H1 (cell line): ENCODE data around the gene NABP1. TPM values are rescaled to one million over a fixed set of nuclear protein-coding genes. Genes with fewer than 3 reads are reported as not detected.

Experiments used
- CTCF ChIA-PET: fragments of 300-600 bp; sonication (Branson Sonifier 250); formaldehyde crosslinking; loops from one replicate; lab custom pipeline; 2021; ENCODE audit not compliant: partially characterized antibody; lab: Charles Lee
- POLR2A ChIA-PET: fragments of 300-600 bp; sonication (Branson Sonifier 250); formaldehyde crosslinking; loops from one replicate; lab custom pipeline; 2021; ENCODE audit warnings: inconsistent platforms; ENCODE audit not compliant: partially characterized antibody; lab: Charles Lee
- DNase-seq, 2 experiments: peaks; one replicate each; pipeline versions ENCODE4 v3.0.0 to v3.0.0-alpha.2; 2010 to 2022; ENCODE audit warnings: low spot score in 2 of 2, low read depth in 1 of 2, mixed read lengths in 1 of 2
- FAIRE-seq: peaks from 2 replicates; lab custom pipeline; 2011; peaks lifted over from hg19 to GRCh38; lab: Jason Lieb, UNC
- H2AFZ ChIP-seq: 2 replicates; pipeline ENCODE4 v1.8.1; 2012; ENCODE audit warnings: low read length, inconsistent platforms
- H2AK5ac ChIP-seq: 2 replicates; pipeline ENCODE4 v1.6.1; 2013; ENCODE audit warnings: low read depth, low read length
- H2BK120ac ChIP-seq: replicated peaks from 2 replicates; pipeline ENCODE3; 2013; ENCODE audit warnings: low read depth, low read length, inconsistent platforms
- H2BK12ac ChIP-seq: 2 replicates; pipeline ENCODE4 v1.6.1; 2013; ENCODE audit warnings: low read depth, low read length
- H2BK15ac ChIP-seq: 2 replicates; pipeline ENCODE4 v1.6.1; 2013; ENCODE audit warnings: low read length
- H2BK20ac ChIP-seq: 2 replicates; pipeline ENCODE4 v1.6.1; 2013; ENCODE audit warnings: low read length
- H2BK5ac ChIP-seq: 2 replicates; pipeline ENCODE4 v1.6.1; 2013; ENCODE audit warnings: low read depth, low read length
- H3K14ac ChIP-seq: 2 replicates; pipeline ENCODE4 v1.6.1; 2013; ENCODE audit warnings: inconsistent platforms; ENCODE audit not compliant: insufficient read length
- H3K18ac ChIP-seq: 2 replicates; pipeline ENCODE4 v1.6.1; 2013; ENCODE audit warnings: low read length; ENCODE audit errors: extremely low read depth
- H3K23ac ChIP-seq: 2 replicates; pipeline ENCODE4 v1.6.1; 2013; ENCODE audit warnings: inconsistent platforms; ENCODE audit not compliant: insufficient read length
- H3K23me2 ChIP-seq: 2 replicates; pipeline ENCODE4 v1.6.1; 2013; ENCODE audit warnings: low read depth, low read length
- H3K27ac ChIP-seq: 2 replicates; pipeline ENCODE4 v1.6.1; 2011; ENCODE audit warnings: low read depth, low read length, inconsistent platforms
- H3K27me3 ChIP-seq, 4 experiments: replicated peaks in 1 of 4; 1 replicate in 1 of 4; 2 replicates in 3 of 4; pipeline versions ENCODE4 v1.6.1 to v1.8.1; 2011 to 2013; ENCODE audit warnings: low read length in 3 of 4, mild to moderate bottlenecking in 3 of 4, inconsistent platforms in 2 of 4, mixed read lengths in 2 of 4, moderate library complexity in 1 of 4; ENCODE audit not compliant: control insufficient read depth in 3 of 4, insufficient read depth in 3 of 4; ENCODE audit errors: extremely low read depth in 1 of 4
- H3K36me3 ChIP-seq, 4 experiments: 2 replicates each; pipeline versions ENCODE4 v1.6.1 to v1.8.1; 2011 to 2013; ENCODE audit warnings: mild to moderate bottlenecking in 4 of 4, low read length in 3 of 4, moderate library complexity in 2 of 4, control low read depth in 1 of 4, inconsistent platforms in 1 of 4; ENCODE audit not compliant: insufficient read depth in 4 of 4, control insufficient read depth in 2 of 4
- H3K4ac ChIP-seq: replicated peaks from 2 replicates; pipeline ENCODE3; 2013; ENCODE audit warnings: low read length, low read depth, mixed read lengths, inconsistent platforms; ENCODE audit not compliant: insufficient read length
- H3K4me1 ChIP-seq, 4 experiments: replicated peaks in 1 of 4; 1 replicate in 1 of 4; 2 replicates in 3 of 4; pipeline versions ENCODE4 v1.6.1 to v1.8.1; 2011 to 2013; ENCODE audit warnings: low read length in 3 of 4, inconsistent platforms in 2 of 4, mixed read lengths in 1 of 4; ENCODE audit not compliant: insufficient read depth in 4 of 4, control insufficient read depth in 3 of 4
- H3K4me2 ChIP-seq, 2 experiments: 2 replicates each; pipeline versions ENCODE4 v1.6.1 to v1.8.1; 2011 to 2013; ENCODE audit warnings: low read depth in 2 of 2, low read length in 2 of 2, control low read depth in 1 of 2, inconsistent platforms in 1 of 2, mild to moderate bottlenecking in 1 of 2; ENCODE audit not compliant: insufficient read depth in 1 of 2
- H3K4me3 ChIP-seq, 4 experiments: fragments of 200-600, 300-600 bp in 1 of 4; sonication (generic), shearing (Covaris generic), sonication (Bioruptor Twin) in 1 of 4; 2 replicates each; pipeline versions ENCODE4 v1.5.1 to v1.8.1; 2011 to 2016; ENCODE audit warnings: low read length in 4 of 4, low read depth in 3 of 4, control low read depth in 2 of 4, inconsistent platforms in 2 of 4, mild to moderate bottlenecking in 2 of 4, mixed read lengths in 1 of 4, moderate library complexity in 1 of 4; ENCODE audit not compliant: insufficient read depth in 2 of 4; ENCODE audit errors: extremely low read depth in 1 of 4
- H3K56ac ChIP-seq: replicated peaks from 2 replicates; pipeline ENCODE3; 2013; ENCODE audit warnings: low read depth, mild to moderate bottlenecking, mixed read lengths, low read length, inconsistent platforms; ENCODE audit not compliant: insufficient read length
- H3K79me1 ChIP-seq: 2 replicates; pipeline ENCODE4 v1.6.1; 2013; ENCODE audit warnings: low read depth, low read length, control low read depth
- H3K79me2 ChIP-seq, 2 experiments: 2 replicates each; pipeline versions ENCODE4 v1.6.1 to v1.8.1; 2012 to 2013; ENCODE audit warnings: low read length in 2 of 2, mild to moderate bottlenecking in 2 of 2, inconsistent platforms in 1 of 2; ENCODE audit not compliant: insufficient read depth in 2 of 2, control insufficient read depth in 1 of 2
- H3K9ac ChIP-seq, 4 experiments: replicated peaks in 1 of 4; 1 replicate in 1 of 4; 2 replicates in 3 of 4; pipeline versions ENCODE4 v1.6.1 to v1.8.1; 2011 to 2013; ENCODE audit warnings: low read depth in 3 of 4, low read length in 3 of 4, control low read depth in 2 of 4, mild to moderate bottlenecking in 2 of 4, moderate library complexity in 2 of 4, inconsistent platforms in 1 of 4; ENCODE audit errors: extremely low read depth in 1 of 4
- H3K9me3 ChIP-seq, 2 experiments: 2 replicates each; pipeline versions ENCODE4 v1.6.1 to v1.8.1; 2012 to 2013; ENCODE audit warnings: mild to moderate bottlenecking in 2 of 2, moderate library complexity in 2 of 2, control low read depth in 1 of 2, inconsistent platforms in 1 of 2, low read depth in 1 of 2, low read length in 1 of 2, mixed read lengths in 1 of 2; ENCODE audit not compliant: insufficient read depth in 2 of 2
- H4K20me1 ChIP-seq, 2 experiments: replicated peaks in 1 of 2; 2 replicates each; pipeline versions ENCODE3 to v1.8.1; 2011 to 2013; ENCODE audit warnings: inconsistent platforms in 2 of 2, low read length in 2 of 2, mild to moderate bottlenecking in 1 of 2; ENCODE audit not compliant: insufficient read depth in 2 of 2, control insufficient read depth in 1 of 2
- H4K5ac ChIP-seq: 2 replicates; pipeline ENCODE4 v1.6.1; 2013; ENCODE audit warnings: low read length, low read depth, mixed read lengths, inconsistent platforms; ENCODE audit not compliant: insufficient read length
- H4K8ac ChIP-seq: 2 replicates; pipeline ENCODE4 v1.8.0; 2013; ENCODE audit warnings: mild to moderate bottlenecking, moderate library complexity, low read length, inconsistent platforms; ENCODE audit not compliant: insufficient read depth; ENCODE audit errors: extremely low read depth
- H4K91ac ChIP-seq: replicated peaks from 2 replicates; pipeline ENCODE3; 2013; ENCODE audit warnings: low read length, mixed read lengths, inconsistent platforms; ENCODE audit not compliant: insufficient read length
- BACH1 ChIP-seq: IDR thresholded peaks from 2 replicates; pipeline ENCODE4 v1.6.1; 2012; ENCODE audit warnings: low read length, improper control_type of control experiment
- CHD2 ChIP-seq: IDR thresholded peaks from 2 replicates; pipeline ENCODE4 v1.6.1; 2012; ENCODE audit warnings: low read length, improper control_type of control experiment
- EGR1 ChIP-seq: IDR thresholded peaks from 2 replicates; pipeline ENCODE4 v1.6.1; 2011; ENCODE audit warnings: low read depth, low read length, borderline replicate concordance
- PHF8 ChIP-seq: fragments of 200-600 bp; sonication (generic); conservative IDR thresholded peaks from 2 replicates; pipeline ENCODE4 v1.7.1; 2012; ENCODE audit warnings: low read depth, mild to moderate bottlenecking, inconsistent platforms, low read length, moderate library complexity
- RFX5 ChIP-seq: IDR thresholded peaks from 2 replicates; pipeline ENCODE4 v1.6.1; 2011; ENCODE audit warnings: low read depth, low read length, improper control_type of control experiment, borderline replicate concordance
- RXRA ChIP-seq: IDR thresholded peaks from 2 replicates; pipeline ENCODE4 v1.6.1; 2011; ENCODE audit warnings: low read depth, mild to moderate bottlenecking, low read length, moderate library complexity; ENCODE audit not compliant: insufficient read depth
- SIRT6 ChIP-seq: IDR thresholded peaks from one replicate; pipeline ENCODE4 v1.7.1; 2012; ENCODE audit warnings: low read length, inconsistent platforms
- SP2 ChIP-seq: IDR thresholded peaks from 2 replicates; pipeline ENCODE4 v1.6.1; 2012; ENCODE audit warnings: mild to moderate bottlenecking, low read length, inconsistent platforms
- SRF ChIP-seq: IDR thresholded peaks from 2 replicates; pipeline ENCODE4 v1.6.1; 2011; ENCODE audit warnings: mild to moderate bottlenecking, low read depth, low read length, moderate library complexity
- WGBS, 2 experiments: shearing (Covaris generic) in 1 of 2; methylation state at CpG; one replicate each; pipeline versions ENCODE4 v1.1.6 to v1.1.7; 2013 to 2015; ENCODE audit warnings: low lambda C conversion rate in 2 of 2, mixed read lengths in 2 of 2, inconsistent platforms in 1 of 2, low coverage in 1 of 2, missing lambda C conversion rate in 1 of 2; ENCODE audit not compliant: insufficient replicate concordance in 2 of 2, insufficient coverage in 1 of 2, insufficient read length in 1 of 2; ENCODE audit errors: extremely low coverage in 1 of 2, missing lambda C conversion rate in 1 of 2; 5-methylcytosine and 5-hydroxymethylcytosine counted together
- polyA plus RNA-seq, 7 experiments: library from polyadenylated mRNA; depleted of rRNA in 3 of 7; stranded (reverse) in 5 of 7; unstranded in 2 of 7; fragments of >200 nt in 5 of 7; fragments of 200-250 nt in 2 of 7; gene quantifications; 1 replicate in 5 of 7; 2 replicates in 1 of 7; 4 replicates in 1 of 7; pipeline versions ENCODE4 v1.2.1 to v1.2.3, GENCODE V29; 2011 to 2013; ENCODE audit warnings: missing spikeins in 2 of 7, mixed read lengths in 2 of 7
- total RNA-seq: library from RNA; stranded (reverse); fragmentation: NEBNext Ultra II Directional; extraction: Animal tissue kit (Norgen Biotek cat#: 25700); gene quantifications from 2 replicates; pipeline ENCODE4 v1.2.1, GENCODE V29; 2021

NABP1 gene
- total and polyA plus RNA-seq, 2 of the 8 experiments (the other 6 are each of a cell fraction or from before 2014, with no cell fraction given): 0.63 to 4.8 TPM

DNA sequence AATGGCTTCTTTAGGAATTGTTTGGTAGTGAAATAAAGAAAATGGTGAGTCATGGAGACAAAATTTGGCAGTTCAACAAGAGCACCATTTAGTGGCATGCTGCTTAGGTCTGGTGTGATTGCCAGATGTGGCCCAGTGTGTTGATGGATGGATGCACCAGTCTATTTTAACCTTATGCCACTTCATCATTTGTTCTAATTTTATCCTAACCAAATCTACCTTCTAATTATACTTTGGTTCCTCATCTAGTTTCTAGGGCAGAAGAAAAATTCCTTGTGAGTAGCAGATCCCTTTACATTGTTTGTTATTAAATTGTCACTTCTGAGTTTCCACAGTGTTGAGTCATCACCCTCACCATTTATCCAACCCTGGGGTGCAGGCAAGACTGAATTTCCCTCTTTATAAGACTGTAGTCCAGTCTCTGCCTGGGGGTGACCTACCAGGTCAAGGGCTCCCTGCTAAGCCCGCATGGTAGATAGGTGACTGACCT is 32.5 kb downstream of the NABP1 start:
- Histone ChIP-seq H2BK15ac (no peak overlapping the region), H2BK5ac (no peak overlapping the region), H2AFZ (no peak overlapping the region), H3K56ac (no peak overlapping the region), H3K4me3 (no peak overlapping the region), H3K36me3 (no peaks in the 10 kb centered on the region), H3K4me2 (no peak overlapping the region), H2BK20ac (no peak overlapping the region), H3K27me3 (no peaks in the 10 kb centered on the region), H3K4me1 (no peaks in the 10 kb centered on the region), H2AK5ac (no peak overlapping the region), H2BK120ac (no peak overlapping the region), H3K14ac (no peak overlapping the region), H3K4ac (no peak overlapping the region), H3K9ac (no peak overlapping the region), H4K5ac (no peak overlapping the region), H4K20me1 (no peaks in the 10 kb centered on the region), H3K23ac (no peak overlapping the region), H2BK12ac (no peak overlapping the region), H3K9me3 (no peaks in the 10 kb centered on the region), H3K18ac (no peak overlapping the region), H3K23me2 (no peaks in the 10 kb centered on the region), H3K27ac (no peak overlapping the region), H3K79me1 (no peaks in the 10 kb centered on the region), H4K91ac (peak overlapping the region; percentile 48), H3K79me2 (no peaks in the 10 kb centered on the region), H4K8ac (no peak overlapping the region)
- TF ChIP-seq SRF: no peak
- TF ChIP-seq RXRA: no peak
- TF ChIP-seq SIRT6: no peak
- no peak for TF ChIP-seq CHD2
- no peak for TF ChIP-seq BACH1
- no peak for TF ChIP-seq SP2
- TF ChIP-seq PHF8: no peak
- no peak for TF ChIP-seq RFX5
- no peak for TF ChIP-seq EGR1
- no peak for DNase-seq
- WGBS, 2 experiments: 89% methylated on average over 1 of the region's 1 CpG; no CpG with 5 or more reads in 1 of the 2 experiments
- no peak for FAIRE-seq
- POLR2A ChIA-PET: no interaction called here
- CTCF ChIA-PET: interaction anchor here (1.8 kb wide), 1 partner anchor 14 kb away, joined by 4 read pairs; no protein-coding TSS in a partner anchor
